ENCODE measurements around the gene ALKBH8.
"Not testable (repeated sequence)": the region's sequence is repeated elsewhere in the genome, so short reads cannot be mapped to it uniquely, and the experiment has no call there.

GRCh38 chr11:107537155-107537554 lies 28.4 kb downstream of the ALKBH8 start:
- TF ChIP-seq CTCF, POLR2A (IDR thresholded peaks at IDR 0.05): not testable (repeated sequence)

All from heart left ventricle (tissue), 13 donors.